ENCODE measurements around the gene TMED5. TPM values are rescaled to one million over a fixed set of nuclear protein-coding genes. Genes with fewer than 3 reads are reported as not detected.

The TMED5 gene
- polyA plus RNA-seq, 1 of the 3 experiments (the other 2 are of a cell fraction) = 24.2 TPM

GRCh38 chr1:93200714-93201113, 20.5 kb upstream of the TMED5 start:
- DNase-seq = no peak
- H3K27me3 ChIP-seq (ENCODE audit: insufficient read depth) = no peaks in the 10 kb centered on the region
- no peak overlapping the region for H3K4me3 ChIP-seq (ENCODE audit: low read depth in 2 of 2, low read length in 1 of 2)
- no peaks in the 10 kb centered on the region for H3K9me2 ChIP-seq
- no peak overlapping the region for H2AFZ ChIP-seq (ENCODE audit: low read depth)
- TF ChIP-seq SMC3 (IDR thresholded peaks at IDR 0.05; ENCODE audit: low read depth, low read length) = no peak
- no peak for TF ChIP-seq MEF2A (IDR thresholded peaks at IDR 0.05; ENCODE audit: borderline replicate concordance, low read depth)
- TF ChIP-seq GATA2 (CRISPR knock-in tag; IDR thresholded peaks at IDR 0.05) = no peak
- TF ChIP-seq RFX5 (IDR thresholded peaks at IDR 0.05; ENCODE audit: low read length) = no peak
- TF ChIP-seq NRF1 (IDR thresholded peaks at IDR 0.05; ENCODE audit: low read depth, low read length) = no peak
- TF ChIP-seq, protein P1, sequence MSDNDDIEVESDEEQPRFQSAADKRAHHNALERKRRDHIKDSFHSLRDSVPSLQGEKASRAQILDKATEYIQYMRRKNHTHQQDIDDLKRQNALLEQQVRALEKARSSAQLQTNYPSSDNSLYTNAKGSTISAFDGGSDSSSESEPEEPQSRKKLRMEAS (IDR thresholded peaks at IDR 0.05; ENCODE audit: low read depth) = no peak
- H3K9me3 ChIP-seq = no peaks in the 10 kb centered on the region
- H3K36me3 ChIP-seq (replicated peaks in 1 of 2; ENCODE audit: control insufficient read depth in 1 of 2, insufficient read depth in 2 of 2, low read length in 1 of 2) = peaks cover 16 to 40% of the 10 kb centered on the region in 2 experiments
- 97% methylated on average over 4 of the region's 4 CpGs for WGBS (ENCODE audit: low lambda C conversion rate)
- no peaks in the 10 kb centered on the region for H3K4me1 ChIP-seq (ENCODE audit: control insufficient read depth in 1 of 2, insufficient read depth in 2 of 2, low read depth in 1 of 2, low read length in 1 of 2)
- ChIA-PET CTCF (no interaction called here), POLR2A (no interaction called here)
- H3K9ac ChIP-seq = no peak overlapping the region
- H3K4me2 ChIP-seq = no peak overlapping the region
- H3K27ac ChIP-seq (ENCODE audit: low read depth in 2 of 2, low read length in 1 of 2) = no peak overlapping the region
- no peaks in the 10 kb centered on the region for H3F3A ChIP-seq (replicated peaks; ENCODE audit: insufficient read depth)
- no peaks in the 10 kb centered on the region for H4K20me1 ChIP-seq (ENCODE audit: insufficient read depth)
- no peaks in the 10 kb centered on the region for H3K79me2 ChIP-seq (ENCODE audit: insufficient read depth)

GRCh38 chr1:93200086-93200620, 19.9 kb upstream of the TMED5 start:
- no peak overlapping the region for H3K4me3 ChIP-seq (ENCODE audit: low read depth in 2 of 2, low read length in 1 of 2)
- no peaks in the 10 kb centered on the region for H3K79me2 ChIP-seq (ENCODE audit: insufficient read depth)
- no peak for DNase-seq
- ChIA-PET CTCF (no interaction called here), POLR2A (no interaction called here)
- TF ChIP-seq GATA2 (CRISPR knock-in tag; IDR thresholded peaks at IDR 0.05) (no peak), RCOR1 (IDR thresholded peaks at IDR 0.05; ENCODE audit: low read length) (no peak), FOXJ3 (CRISPR knock-in tag; IDR thresholded peaks at IDR 0.05) (no peak), FOSL2 (IDR thresholded peaks at IDR 0.05; ENCODE audit: borderline replicate concordance, low read depth) (no peak), EZH2phosphoT487 (IDR thresholded peaks at IDR 0.05; ENCODE audit: borderline replicate concordance, low read depth) (no peak), REST (IDR thresholded peaks at IDR 0.05; ENCODE audit: low read depth, low read length) (no peak), RAD21 (IDR thresholded peaks at IDR 0.05; ENCODE audit: low read length) (no peak), RFX5 (IDR thresholded peaks at IDR 0.05; ENCODE audit: low read length) (no peak), RXRA (IDR thresholded peaks at IDR 0.05; ENCODE audit: borderline replicate concordance, low read depth) (no peak), EP300 (IDR thresholded peaks at IDR 0.05; ENCODE audit: borderline replicate concordance in 1 of 2, low read depth in 1 of 2, low read length in 1 of 2) (no peak), YY1 (IDR thresholded peaks at IDR 0.05; ENCODE audit: low read depth) (no peak), TEAD4 (IDR thresholded peaks at IDR 0.05; ENCODE audit: borderline replicate concordance, insufficient read depth) (no peak), GABPA (IDR thresholded peaks at IDR 0.05; ENCODE audit: low read depth) (no peak), PBX3 (IDR thresholded peaks at IDR 0.05) (no peak)
- TF ChIP-seq, protein P1 (IDR thresholded peaks at IDR 0.05; ENCODE audit: low read depth) = no peak
- TF ChIP-seq, protein P2, sequence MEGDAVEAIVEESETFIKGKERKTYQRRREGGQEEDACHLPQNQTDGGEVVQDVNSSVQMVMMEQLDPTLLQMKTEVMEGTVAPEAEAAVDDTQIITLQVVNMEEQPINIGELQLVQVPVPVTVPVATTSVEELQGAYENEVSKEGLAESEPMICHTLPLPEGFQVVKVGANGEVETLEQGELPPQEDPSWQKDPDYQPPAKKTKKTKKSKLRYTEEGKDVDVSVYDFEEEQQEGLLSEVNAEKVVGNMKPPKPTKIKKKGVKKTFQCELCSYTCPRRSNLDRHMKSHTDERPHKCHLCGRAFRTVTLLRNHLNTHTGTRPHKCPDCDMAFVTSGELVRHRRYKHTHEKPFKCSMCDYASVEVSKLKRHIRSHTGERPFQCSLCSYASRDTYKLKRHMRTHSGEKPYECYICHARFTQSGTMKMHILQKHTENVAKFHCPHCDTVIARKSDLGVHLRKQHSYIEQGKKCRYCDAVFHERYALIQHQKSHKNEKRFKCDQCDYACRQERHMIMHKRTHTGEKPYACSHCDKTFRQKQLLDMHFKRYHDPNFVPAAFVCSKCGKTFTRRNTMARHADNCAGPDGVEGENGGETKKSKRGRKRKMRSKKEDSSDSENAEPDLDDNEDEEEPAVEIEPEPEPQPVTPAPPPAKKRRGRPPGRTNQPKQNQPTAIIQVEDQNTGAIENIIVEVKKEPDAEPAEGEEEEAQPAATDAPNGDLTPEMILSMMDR (IDR thresholded peaks at IDR 0.05) = no peak
- peaks cover 16 to 40% of the 10 kb centered on the region in 2 experiments for H3K36me3 ChIP-seq (replicated peaks in 1 of 2; ENCODE audit: control insufficient read depth in 1 of 2, insufficient read depth in 2 of 2, low read length in 1 of 2)
- no peaks in the 10 kb centered on the region for H3K9me3 ChIP-seq
- no peaks in the 10 kb centered on the region for H3K27me3 ChIP-seq (ENCODE audit: insufficient read depth)
- H4K20me1 ChIP-seq (ENCODE audit: insufficient read depth) = no peaks in the 10 kb centered on the region
- 94% methylated on average over 6 of the region's 6 CpGs for WGBS (ENCODE audit: low lambda C conversion rate)
- no peak overlapping the region for H3K4me2 ChIP-seq
- H3K9me2 ChIP-seq = no peaks in the 10 kb centered on the region
- no peak overlapping the region for H2AFZ ChIP-seq (ENCODE audit: low read depth)
- H3F3A ChIP-seq (replicated peaks; ENCODE audit: insufficient read depth) = no peaks in the 10 kb centered on the region
- H3K4me1 ChIP-seq (ENCODE audit: control insufficient read depth in 1 of 2, insufficient read depth in 2 of 2, low read depth in 1 of 2, low read length in 1 of 2) = no peaks in the 10 kb centered on the region
- H3K27ac ChIP-seq (ENCODE audit: low read depth in 2 of 2, low read length in 1 of 2) = no peak overlapping the region
- no peak overlapping the region for H3K9ac ChIP-seq
